Measurements from ENCODE around the gene VWC2L. TPM values are rescaled to one million over a fixed set of nuclear protein-coding genes. Genes with fewer than 3 reads are reported as not detected.

VWC2L gene
- polyA plus RNA-seq, 1 experiment = 0.04 TPM

DNA sequence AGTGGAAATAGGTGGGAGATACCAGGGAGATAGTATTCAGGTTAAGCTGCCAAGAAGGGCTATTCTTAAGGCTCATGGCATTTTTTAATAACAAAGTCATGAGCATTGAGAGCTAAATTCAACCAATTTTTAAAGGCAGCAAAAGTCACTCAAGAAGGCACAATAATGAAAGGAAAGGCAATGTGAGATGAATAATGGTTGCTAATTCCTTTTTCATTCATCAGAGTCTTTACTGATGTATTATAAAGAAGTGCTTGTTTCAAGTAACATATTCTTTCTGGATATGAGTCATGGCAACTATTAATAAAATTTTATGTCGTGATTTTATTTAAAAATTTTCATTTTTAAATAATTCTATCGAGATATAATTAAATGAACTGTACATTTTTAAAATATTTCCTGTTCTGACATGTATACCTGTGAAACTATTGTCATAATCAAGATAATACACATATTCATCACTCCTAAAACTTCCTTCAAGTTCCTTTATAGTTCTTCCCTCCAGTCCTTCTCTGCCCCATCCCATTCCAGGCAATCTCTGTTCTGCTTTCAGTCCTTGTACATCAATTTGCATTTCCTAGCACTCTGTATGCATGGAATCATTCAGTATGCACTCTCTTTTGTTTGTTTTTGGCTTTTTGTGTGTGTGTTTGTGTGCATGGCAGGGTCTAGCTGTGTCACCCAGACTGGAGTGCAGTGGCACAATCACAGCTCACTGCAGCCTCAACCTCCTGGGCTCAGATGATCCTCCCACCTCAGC, 40.8 kb downstream of the VWC2L start:
- Histone ChIP-seq H3K4me3 (ENCODE audit: low read depth, low read length) (no peak overlapping the region), H3K27ac (ENCODE audit: low read depth, low read length) (no peak overlapping the region), H3K9me3 (ENCODE audit: control insufficient read depth, insufficient read depth, low read length) (no peaks in the 10 kb centered on the region), H3K27me3 (ENCODE audit: control insufficient read depth, insufficient read depth, low read length) (no peaks in the 10 kb centered on the region)
- ChIA-PET CTCF (no interaction called here), POLR2A (no interaction called here)
- no peak for DNase-seq (ENCODE audit: low read depth, low spot score)
- TF ChIP-seq, protein P1, sequence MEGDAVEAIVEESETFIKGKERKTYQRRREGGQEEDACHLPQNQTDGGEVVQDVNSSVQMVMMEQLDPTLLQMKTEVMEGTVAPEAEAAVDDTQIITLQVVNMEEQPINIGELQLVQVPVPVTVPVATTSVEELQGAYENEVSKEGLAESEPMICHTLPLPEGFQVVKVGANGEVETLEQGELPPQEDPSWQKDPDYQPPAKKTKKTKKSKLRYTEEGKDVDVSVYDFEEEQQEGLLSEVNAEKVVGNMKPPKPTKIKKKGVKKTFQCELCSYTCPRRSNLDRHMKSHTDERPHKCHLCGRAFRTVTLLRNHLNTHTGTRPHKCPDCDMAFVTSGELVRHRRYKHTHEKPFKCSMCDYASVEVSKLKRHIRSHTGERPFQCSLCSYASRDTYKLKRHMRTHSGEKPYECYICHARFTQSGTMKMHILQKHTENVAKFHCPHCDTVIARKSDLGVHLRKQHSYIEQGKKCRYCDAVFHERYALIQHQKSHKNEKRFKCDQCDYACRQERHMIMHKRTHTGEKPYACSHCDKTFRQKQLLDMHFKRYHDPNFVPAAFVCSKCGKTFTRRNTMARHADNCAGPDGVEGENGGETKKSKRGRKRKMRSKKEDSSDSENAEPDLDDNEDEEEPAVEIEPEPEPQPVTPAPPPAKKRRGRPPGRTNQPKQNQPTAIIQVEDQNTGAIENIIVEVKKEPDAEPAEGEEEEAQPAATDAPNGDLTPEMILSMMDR (IDR thresholded peaks at IDR 0.05; ENCODE audit: low read depth, low read length) = no peak

DNA sequence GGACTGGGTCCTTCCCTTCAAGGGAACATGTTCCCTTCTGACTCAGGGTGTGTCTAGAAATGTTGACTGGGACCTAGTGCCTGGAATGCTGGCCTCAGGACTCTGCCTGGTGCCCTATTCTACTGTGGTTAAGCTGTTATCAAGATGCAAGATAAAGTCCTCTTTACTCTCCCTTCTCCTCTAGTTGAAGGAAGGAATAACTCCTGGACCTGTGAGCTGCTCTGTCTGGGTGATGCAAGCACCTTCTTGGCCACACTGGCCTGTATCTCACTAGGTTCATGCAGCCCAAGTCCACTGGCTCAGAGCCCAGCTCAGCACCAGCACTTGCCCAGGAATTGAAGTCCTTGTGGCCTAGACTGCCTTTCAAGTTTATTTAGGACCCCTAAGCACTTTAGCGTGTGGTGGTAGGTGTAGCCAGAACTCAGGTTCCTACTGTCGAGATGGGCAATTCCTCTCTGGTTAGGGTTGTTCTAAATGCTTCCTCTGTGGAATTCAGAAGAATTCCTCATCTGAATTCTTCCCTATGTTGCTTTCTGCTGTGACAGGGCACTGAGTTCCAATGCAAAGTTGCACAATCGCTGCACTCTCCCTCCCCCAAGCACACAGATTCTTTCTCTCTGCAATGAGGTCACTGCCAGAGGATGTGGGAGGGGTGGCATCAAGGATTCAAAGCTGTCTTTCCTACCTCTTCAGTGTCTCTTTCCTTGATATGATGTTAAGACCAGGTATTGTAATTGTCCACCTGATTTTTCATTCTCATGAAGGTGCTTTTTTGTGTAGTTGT, 54.7 kb downstream of the VWC2L start:
- CTCF ChIA-PET = no interaction called here
- H3K4me3 ChIP-seq (ENCODE audit: low read depth, low read length) = no peak overlapping the region
- H3K9me3 ChIP-seq (ENCODE audit: control insufficient read depth, insufficient read depth, low read length) = no peaks in the 10 kb centered on the region
- DNase-seq (ENCODE audit: low read depth, low spot score) = peak; percentile 11
- H3K27me3 ChIP-seq (ENCODE audit: control insufficient read depth, insufficient read depth, low read length) = no peaks in the 10 kb centered on the region
- POLR2A ChIA-PET = no interaction called here
- no peak overlapping the region for H3K27ac ChIP-seq (ENCODE audit: low read depth, low read length)
- TF ChIP-seq, protein P1 (IDR thresholded peaks at IDR 0.05; ENCODE audit: low read depth, low read length) = no peak

DNA sequence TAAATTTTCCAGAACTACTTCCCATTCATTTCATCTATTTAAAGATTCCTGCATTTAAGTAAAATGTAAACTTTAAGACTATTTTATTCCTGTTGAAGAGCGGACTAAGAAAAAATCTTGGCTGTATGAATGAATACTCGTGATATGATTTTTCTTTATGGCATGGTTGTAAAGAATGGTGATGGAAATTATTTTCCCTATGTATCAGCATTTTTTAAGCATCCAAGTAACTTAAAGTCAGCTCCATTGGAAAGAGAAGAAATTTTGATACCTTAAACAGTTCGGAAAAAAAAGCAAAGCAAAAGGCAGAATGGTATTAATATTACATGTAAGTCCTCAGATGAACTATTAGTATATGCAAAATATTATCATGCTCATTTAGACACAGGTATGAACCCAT, 58.9 kb downstream of the VWC2L start:
- TF ChIP-seq, protein P1 (IDR thresholded peaks at IDR 0.05; ENCODE audit: low read depth, low read length) = no peak
- no peak for DNase-seq (ENCODE audit: low read depth, low spot score)
- no peak overlapping the region for H3K4me3 ChIP-seq (ENCODE audit: low read depth, low read length)
- ChIA-PET CTCF (no interaction called here), POLR2A (no interaction called here)
- H3K9me3 ChIP-seq (ENCODE audit: control insufficient read depth, insufficient read depth, low read length) = no peaks in the 10 kb centered on the region
- H3K27me3 ChIP-seq (ENCODE audit: control insufficient read depth, insufficient read depth, low read length) = no peaks in the 10 kb centered on the region
- no peak overlapping the region for H3K27ac ChIP-seq (ENCODE audit: low read depth, low read length)

DNA sequence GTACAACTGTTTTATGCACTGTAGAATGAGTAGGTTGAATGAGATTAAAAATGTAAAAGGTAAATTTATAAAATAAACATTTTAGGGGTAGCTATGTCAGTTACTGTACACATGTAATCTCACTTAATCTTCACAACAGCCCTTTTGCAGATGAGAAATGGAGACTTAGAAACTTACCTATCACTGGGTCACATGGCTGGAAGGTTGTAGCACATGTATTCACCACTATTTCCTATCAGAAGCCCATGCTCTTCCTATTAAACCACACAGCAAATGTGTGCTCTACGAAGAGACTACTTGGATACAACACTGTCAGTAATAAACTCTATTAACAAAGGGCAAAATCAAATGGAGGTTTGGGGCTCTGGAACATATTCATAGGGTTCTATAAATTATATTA, 60.5 kb downstream of the VWC2L start:
- Histone ChIP-seq H3K27me3 (ENCODE audit: control insufficient read depth, insufficient read depth, low read length) (no peaks in the 10 kb centered on the region), H3K27ac (ENCODE audit: low read depth, low read length) (no peak overlapping the region), H3K9me3 (ENCODE audit: control insufficient read depth, insufficient read depth, low read length) (no peaks in the 10 kb centered on the region), H3K4me3 (ENCODE audit: low read depth, low read length) (no peak overlapping the region)
- CTCF ChIA-PET = no interaction called here
- TF ChIP-seq, protein P1 (IDR thresholded peaks at IDR 0.05; ENCODE audit: low read depth, low read length) = no peak
- POLR2A ChIA-PET = no interaction called here
- DNase-seq (ENCODE audit: low read depth, low spot score) = no peak

DNA sequence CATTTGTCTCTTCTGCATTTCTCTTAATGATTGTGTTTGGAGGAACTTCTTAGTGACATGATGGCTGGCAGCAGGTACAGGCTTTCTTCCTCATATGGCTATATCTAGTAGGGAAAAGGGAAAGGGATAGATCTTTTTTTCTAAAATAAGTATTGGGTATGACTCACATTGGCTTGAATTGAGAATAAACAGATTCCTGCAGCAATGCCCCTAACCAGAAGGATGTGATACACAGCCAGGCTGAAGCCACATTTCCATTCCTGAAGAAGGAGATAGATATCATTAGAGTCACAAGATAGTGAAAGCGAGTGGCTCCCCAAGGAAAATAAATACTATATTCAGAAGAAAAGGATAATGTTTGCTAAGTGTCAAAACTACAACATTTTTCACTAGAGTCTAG, 61.1 kb downstream of the VWC2L start:
- ChIA-PET POLR2A (no interaction called here), CTCF (no interaction called here)
- H3K27ac ChIP-seq (ENCODE audit: low read depth, low read length) = no peak overlapping the region
- no peak overlapping the region for H3K4me3 ChIP-seq (ENCODE audit: low read depth, low read length)
- TF ChIP-seq, protein P1 (IDR thresholded peaks at IDR 0.05; ENCODE audit: low read depth, low read length) = no peak
- no peak for DNase-seq (ENCODE audit: low read depth, low spot score)
- no peaks in the 10 kb centered on the region for H3K27me3 ChIP-seq (ENCODE audit: control insufficient read depth, insufficient read depth, low read length)
- H3K9me3 ChIP-seq (ENCODE audit: control insufficient read depth, insufficient read depth, low read length) = no peaks in the 10 kb centered on the region
